Panc1 (cell line): ENCODE results near the gene MAP3K20.

ENCODE experiments used
- POLR2AphosphoS5 ChIP-seq: IDR thresholded peaks from 2 replicates; pipeline ENCODE4 v1.6.1; 2012; ENCODE audit warnings: mild to moderate bottlenecking, low read depth, low read length, moderate library complexity
- SIN3A ChIP-seq: IDR thresholded peaks from 2 replicates; pipeline ENCODE4 v1.6.1; 2012; ENCODE audit warnings: low read depth, mild to moderate bottlenecking, low read length, moderate library complexity, borderline replicate concordance; ENCODE audit not compliant: insufficient read depth
- TCF7L2 ChIP-seq: IDR thresholded peaks from 2 replicates; pipeline ENCODE4 v1.6.1; 2011; ENCODE audit warnings: mild to moderate bottlenecking, low read depth, low read length, inconsistent platforms
- TF ChIP-seq, protein P1 (sequence below): fragments of 450-650 bp; IDR thresholded peaks from 2 replicates; pipeline ENCODE4 v1.5.1; 2017; ENCODE audit warnings: mild to moderate bottlenecking
- TF ChIP-seq, protein P2 (sequence below), 2 experiments: IDR thresholded peaks; 2 replicates each; pipeline ENCODE4 v1.6.1; 2011 to 2012; ENCODE audit warnings: low read depth in 2 of 2, control low read depth in 1 of 2, low read length in 1 of 2, mild to moderate bottlenecking in 1 of 2, moderate library complexity in 1 of 2; ENCODE audit not compliant: insufficient read depth in 1 of 2

DNA sequence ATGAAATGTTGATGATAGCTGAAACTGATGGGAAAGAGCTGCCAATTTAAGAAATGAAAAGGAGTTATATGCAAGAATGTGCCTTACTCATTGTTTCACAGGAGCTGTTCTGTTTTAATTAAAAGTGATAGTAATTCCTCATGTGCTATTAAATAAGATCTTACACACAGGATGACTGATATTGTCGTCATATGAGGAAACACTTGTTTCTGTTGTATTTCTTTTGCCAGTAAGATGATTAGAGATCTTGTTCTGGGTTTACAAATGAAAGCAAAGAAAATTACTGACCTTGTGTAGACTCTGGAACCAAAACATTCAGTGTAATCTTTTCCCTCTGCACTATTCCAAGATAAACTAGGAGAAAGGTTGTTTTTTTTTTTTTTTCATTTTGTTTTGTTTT, 123.6 kb downstream of the MAP3K20 start:
- no peak for TF ChIP-seq POLR2AphosphoS5
- TF ChIP-seq, protein P1, sequence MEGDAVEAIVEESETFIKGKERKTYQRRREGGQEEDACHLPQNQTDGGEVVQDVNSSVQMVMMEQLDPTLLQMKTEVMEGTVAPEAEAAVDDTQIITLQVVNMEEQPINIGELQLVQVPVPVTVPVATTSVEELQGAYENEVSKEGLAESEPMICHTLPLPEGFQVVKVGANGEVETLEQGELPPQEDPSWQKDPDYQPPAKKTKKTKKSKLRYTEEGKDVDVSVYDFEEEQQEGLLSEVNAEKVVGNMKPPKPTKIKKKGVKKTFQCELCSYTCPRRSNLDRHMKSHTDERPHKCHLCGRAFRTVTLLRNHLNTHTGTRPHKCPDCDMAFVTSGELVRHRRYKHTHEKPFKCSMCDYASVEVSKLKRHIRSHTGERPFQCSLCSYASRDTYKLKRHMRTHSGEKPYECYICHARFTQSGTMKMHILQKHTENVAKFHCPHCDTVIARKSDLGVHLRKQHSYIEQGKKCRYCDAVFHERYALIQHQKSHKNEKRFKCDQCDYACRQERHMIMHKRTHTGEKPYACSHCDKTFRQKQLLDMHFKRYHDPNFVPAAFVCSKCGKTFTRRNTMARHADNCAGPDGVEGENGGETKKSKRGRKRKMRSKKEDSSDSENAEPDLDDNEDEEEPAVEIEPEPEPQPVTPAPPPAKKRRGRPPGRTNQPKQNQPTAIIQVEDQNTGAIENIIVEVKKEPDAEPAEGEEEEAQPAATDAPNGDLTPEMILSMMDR = no peak
- TF ChIP-seq, protein P2, sequence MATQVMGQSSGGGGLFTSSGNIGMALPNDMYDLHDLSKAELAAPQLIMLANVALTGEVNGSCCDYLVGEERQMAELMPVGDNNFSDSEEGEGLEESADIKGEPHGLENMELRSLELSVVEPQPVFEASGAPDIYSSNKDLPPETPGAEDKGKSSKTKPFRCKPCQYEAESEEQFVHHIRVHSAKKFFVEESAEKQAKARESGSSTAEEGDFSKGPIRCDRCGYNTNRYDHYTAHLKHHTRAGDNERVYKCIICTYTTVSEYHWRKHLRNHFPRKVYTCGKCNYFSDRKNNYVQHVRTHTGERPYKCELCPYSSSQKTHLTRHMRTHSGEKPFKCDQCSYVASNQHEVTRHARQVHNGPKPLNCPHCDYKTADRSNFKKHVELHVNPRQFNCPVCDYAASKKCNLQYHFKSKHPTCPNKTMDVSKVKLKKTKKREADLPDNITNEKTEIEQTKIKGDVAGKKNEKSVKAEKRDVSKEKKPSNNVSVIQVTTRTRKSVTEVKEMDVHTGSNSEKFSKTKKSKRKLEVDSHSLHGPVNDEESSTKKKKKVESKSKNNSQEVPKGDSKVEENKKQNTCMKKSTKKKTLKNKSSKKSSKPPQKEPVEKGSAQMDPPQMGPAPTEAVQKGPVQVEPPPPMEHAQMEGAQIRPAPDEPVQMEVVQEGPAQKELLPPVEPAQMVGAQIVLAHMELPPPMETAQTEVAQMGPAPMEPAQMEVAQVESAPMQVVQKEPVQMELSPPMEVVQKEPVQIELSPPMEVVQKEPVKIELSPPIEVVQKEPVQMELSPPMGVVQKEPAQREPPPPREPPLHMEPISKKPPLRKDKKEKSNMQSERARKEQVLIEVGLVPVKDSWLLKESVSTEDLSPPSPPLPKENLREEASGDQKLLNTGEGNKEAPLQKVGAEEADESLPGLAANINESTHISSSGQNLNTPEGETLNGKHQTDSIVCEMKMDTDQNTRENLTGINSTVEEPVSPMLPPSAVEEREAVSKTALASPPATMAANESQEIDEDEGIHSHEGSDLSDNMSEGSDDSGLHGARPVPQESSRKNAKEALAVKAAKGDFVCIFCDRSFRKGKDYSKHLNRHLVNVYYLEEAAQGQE (IDR thresholded peaks at IDR 0.05; ENCODE audit: insufficient read depth in 1 of 2, low read depth in 2 of 2, low read length in 1 of 2) = no peak
- TF ChIP-seq TCF7L2 = no peak
- TF ChIP-seq SIN3A = no peak
